ENCODE data around the gene FLNC.

DNA sequence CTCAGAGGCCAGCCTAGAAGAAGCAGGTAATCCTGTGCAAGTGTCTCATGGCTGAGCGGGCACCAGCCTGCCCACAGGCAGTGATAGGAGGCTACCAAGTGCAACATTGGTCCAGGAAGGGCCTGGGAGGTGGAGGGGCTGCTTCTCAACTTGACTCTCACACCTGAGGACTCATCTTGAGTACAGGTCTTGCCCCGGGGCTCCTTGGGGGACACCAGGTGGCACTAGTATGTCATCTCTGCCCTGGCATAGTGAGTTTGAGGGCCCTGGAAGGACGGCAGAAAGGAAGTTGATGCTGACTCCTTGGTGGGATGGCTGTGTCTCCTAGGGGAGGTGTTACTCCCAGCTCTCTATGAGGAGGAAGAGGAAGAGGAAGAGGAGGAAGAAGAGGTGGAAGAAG, 36.2 kb upstream of the FLNC start:
- TF ChIP-seq, protein P1, sequence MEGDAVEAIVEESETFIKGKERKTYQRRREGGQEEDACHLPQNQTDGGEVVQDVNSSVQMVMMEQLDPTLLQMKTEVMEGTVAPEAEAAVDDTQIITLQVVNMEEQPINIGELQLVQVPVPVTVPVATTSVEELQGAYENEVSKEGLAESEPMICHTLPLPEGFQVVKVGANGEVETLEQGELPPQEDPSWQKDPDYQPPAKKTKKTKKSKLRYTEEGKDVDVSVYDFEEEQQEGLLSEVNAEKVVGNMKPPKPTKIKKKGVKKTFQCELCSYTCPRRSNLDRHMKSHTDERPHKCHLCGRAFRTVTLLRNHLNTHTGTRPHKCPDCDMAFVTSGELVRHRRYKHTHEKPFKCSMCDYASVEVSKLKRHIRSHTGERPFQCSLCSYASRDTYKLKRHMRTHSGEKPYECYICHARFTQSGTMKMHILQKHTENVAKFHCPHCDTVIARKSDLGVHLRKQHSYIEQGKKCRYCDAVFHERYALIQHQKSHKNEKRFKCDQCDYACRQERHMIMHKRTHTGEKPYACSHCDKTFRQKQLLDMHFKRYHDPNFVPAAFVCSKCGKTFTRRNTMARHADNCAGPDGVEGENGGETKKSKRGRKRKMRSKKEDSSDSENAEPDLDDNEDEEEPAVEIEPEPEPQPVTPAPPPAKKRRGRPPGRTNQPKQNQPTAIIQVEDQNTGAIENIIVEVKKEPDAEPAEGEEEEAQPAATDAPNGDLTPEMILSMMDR (IDR thresholded peaks at IDR 0.05): no peak
- no peak for TF ChIP-seq POLR2A (IDR thresholded peaks at IDR 0.05)

Data from testis (tissue), 2 donors.